ENCODE results near the gene HOXD11.

DNA sequence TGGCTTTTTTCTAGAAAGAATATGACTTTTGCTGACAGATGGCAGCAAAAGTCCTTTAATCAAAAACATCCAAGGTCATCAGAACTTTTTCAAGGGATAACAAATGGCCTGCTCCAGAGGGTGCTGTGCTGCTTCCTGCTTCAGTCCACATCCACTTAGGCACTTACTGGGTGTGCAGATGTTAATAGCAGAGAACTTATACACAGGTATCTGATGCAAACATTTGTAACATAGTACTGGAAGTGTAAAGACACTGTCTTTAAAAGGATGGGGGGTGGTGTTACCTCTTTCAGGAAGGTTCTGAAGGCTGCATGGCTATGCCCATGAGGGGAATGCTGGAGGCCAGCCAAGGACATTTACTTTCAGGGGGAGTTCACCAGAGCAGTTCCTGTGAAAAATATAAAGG, 28.0 kb downstream of the HOXD11 start:
- TF ChIP-seq TAF1 (IDR thresholded peaks at IDR 0.05; ENCODE audit: control insufficient read depth, extremely low read depth, insufficient read depth, low read length, severe bottlenecking): no peak
- TF ChIP-seq PML (IDR thresholded peaks at IDR 0.05; ENCODE audit: low read length): no peak
- no peak for TF ChIP-seq HDAC1 (IDR thresholded peaks at IDR 0.05)

Data from K562 (cell line).